ENCODE results near the gene PDE4B. TPM values are rescaled to one million over a fixed set of nuclear protein-coding genes. Genes with fewer than 3 reads are reported as not detected.

PDE4B gene
- total RNA-seq, 1 donor from 2014 or later: 1.2 TPM

GRCh38 chr1:66247415-66248208 is 454.9 kb downstream of the PDE4B start:
- H3K4me3 Mint-ChIP-seq: no peak overlapping the region
- H3K4me1 Mint-ChIP-seq: peaks cover 4% of the 10 kb centered on the region
- Histone ChIP-seq H2AFZ (replicated peaks) (no peak overlapping the region), H3K79me2 (ENCODE audit: low read depth) (no peaks in the 10 kb centered on the region), H3K9ac (no peak overlapping the region), H3F3A (ENCODE audit: low read depth) (no peaks in the 10 kb centered on the region), H3K27me3 (no peaks in the 10 kb centered on the region), H3K36me3 (no peaks in the 10 kb centered on the region), H3K4me2 (no peak overlapping the region), H3K4me3 (no peak overlapping the region), H3K27ac (no peak overlapping the region), H3K9me3 (ENCODE audit: low read depth) (no peaks in the 10 kb centered on the region), H3K4me1 (no peaks in the 10 kb centered on the region), H4K20me1 (ENCODE audit: low read depth) (no peaks in the 10 kb centered on the region)
- H3K27me3 Mint-ChIP-seq (ENCODE audit: insufficient read depth, low read depth): no peaks in the 10 kb centered on the region
- no peaks in the 10 kb centered on the region for H3K9me3 Mint-ChIP-seq
- H3K36me3 Mint-ChIP-seq: peaks cover 2% of the 10 kb centered on the region
- TF ChIP-seq, protein P1, sequence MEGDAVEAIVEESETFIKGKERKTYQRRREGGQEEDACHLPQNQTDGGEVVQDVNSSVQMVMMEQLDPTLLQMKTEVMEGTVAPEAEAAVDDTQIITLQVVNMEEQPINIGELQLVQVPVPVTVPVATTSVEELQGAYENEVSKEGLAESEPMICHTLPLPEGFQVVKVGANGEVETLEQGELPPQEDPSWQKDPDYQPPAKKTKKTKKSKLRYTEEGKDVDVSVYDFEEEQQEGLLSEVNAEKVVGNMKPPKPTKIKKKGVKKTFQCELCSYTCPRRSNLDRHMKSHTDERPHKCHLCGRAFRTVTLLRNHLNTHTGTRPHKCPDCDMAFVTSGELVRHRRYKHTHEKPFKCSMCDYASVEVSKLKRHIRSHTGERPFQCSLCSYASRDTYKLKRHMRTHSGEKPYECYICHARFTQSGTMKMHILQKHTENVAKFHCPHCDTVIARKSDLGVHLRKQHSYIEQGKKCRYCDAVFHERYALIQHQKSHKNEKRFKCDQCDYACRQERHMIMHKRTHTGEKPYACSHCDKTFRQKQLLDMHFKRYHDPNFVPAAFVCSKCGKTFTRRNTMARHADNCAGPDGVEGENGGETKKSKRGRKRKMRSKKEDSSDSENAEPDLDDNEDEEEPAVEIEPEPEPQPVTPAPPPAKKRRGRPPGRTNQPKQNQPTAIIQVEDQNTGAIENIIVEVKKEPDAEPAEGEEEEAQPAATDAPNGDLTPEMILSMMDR (IDR thresholded peaks at IDR 0.05): no peak
- no peak for TF ChIP-seq EZH2 (IDR thresholded peaks at IDR 0.05)
- no peak for TF ChIP-seq EZH2phosphoT487 (IDR thresholded peaks at IDR 0.05)
- DNase-seq (ENCODE audit: low spot score): no peak
- no peak overlapping the region for H3K27ac Mint-ChIP-seq

GRCh38 chr1:66248257-66248656 is 455.6 kb downstream of the PDE4B start:
- no peak overlapping the region for H3K4me3 ChIP-seq
- no peak overlapping the region for H3K27ac ChIP-seq
- H3K9me3 ChIP-seq (ENCODE audit: low read depth): no peaks in the 10 kb centered on the region
- no peak for DNase-seq (ENCODE audit: low spot score)
- H3F3A ChIP-seq (ENCODE audit: low read depth): no peaks in the 10 kb centered on the region
- H3K79me2 ChIP-seq (ENCODE audit: low read depth): no peaks in the 10 kb centered on the region
- no peaks in the 10 kb centered on the region for H4K20me1 ChIP-seq (ENCODE audit: low read depth)
- no peak overlapping the region for H3K9ac ChIP-seq
- no peaks in the 10 kb centered on the region for H3K27me3 ChIP-seq
- Mint-ChIP-seq H3K4me1 (peaks cover 4% of the 10 kb centered on the region), H3K4me3 (no peak overlapping the region), H3K27ac (no peak overlapping the region), H3K36me3 (peaks cover 2% of the 10 kb centered on the region), H3K9me3 (no peaks in the 10 kb centered on the region), H3K27me3 (ENCODE audit: insufficient read depth, low read depth) (no peaks in the 10 kb centered on the region)
- H3K4me2 ChIP-seq: no peak overlapping the region
- H3K36me3 ChIP-seq: no peaks in the 10 kb centered on the region
- no peak overlapping the region for H2AFZ ChIP-seq (replicated peaks)
- H3K4me1 ChIP-seq: no peaks in the 10 kb centered on the region
- TF ChIP-seq EZH2 (IDR thresholded peaks at IDR 0.05): no peak
- TF ChIP-seq, protein P1 (IDR thresholded peaks at IDR 0.05): no peak
- TF ChIP-seq EZH2phosphoT487 (IDR thresholded peaks at IDR 0.05): no peak

- Mint-ChIP-seq H3K4me1 (peaks cover 4% of the 10 kb centered on the region), H3K9me3 (no peaks in the 10 kb centered on the region), H3K27ac (no peak overlapping the region), H3K36me3 (peaks cover 2% of the 10 kb centered on the region), H3K27me3 (ENCODE audit: insufficient read depth, low read depth) (no peaks in the 10 kb centered on the region), H3K4me3 (no peak overlapping the region)
- Histone ChIP-seq H3K4me3 (no peak overlapping the region), H3K4me2 (no peak overlapping the region), H3K27ac (no peak overlapping the region), H3K27me3 (no peaks in the 10 kb centered on the region), H3F3A (ENCODE audit: low read depth) (no peaks in the 10 kb centered on the region), H3K9me3 (ENCODE audit: low read depth) (no peaks in the 10 kb centered on the region), H3K36me3 (no peaks in the 10 kb centered on the region), H2AFZ (replicated peaks) (no peak overlapping the region), H3K4me1 (no peaks in the 10 kb centered on the region), H3K79me2 (ENCODE audit: low read depth) (no peaks in the 10 kb centered on the region), H4K20me1 (ENCODE audit: low read depth) (no peaks in the 10 kb centered on the region), H3K9ac (no peak overlapping the region)
- TF ChIP-seq, protein P1 (IDR thresholded peaks at IDR 0.05): no peak
- TF ChIP-seq EZH2 (IDR thresholded peaks at IDR 0.05) (no peak), EZH2phosphoT487 (IDR thresholded peaks at IDR 0.05) (no peak)
- DNase-seq (ENCODE audit: low spot score): no peak
Observed at GRCh38 chr1:66248746-66249145, 456.1 kb downstream of the PDE4B start.
